OCI-LY1 (cell line): Measurements from ENCODE around the gene PABPC3.

Experiments used
- H2AFZ ChIP-seq: fragments of 200-600 bp; sonication (generic), shearing (Covaris generic); 2 replicates; pipeline ENCODE4 v1.6.0; 2014; ENCODE audit warnings: antibody characterized with exemption, mild to moderate bottlenecking, low read length
- H3F3A ChIP-seq: fragments of 200-600 bp; sonication (generic), shearing (Covaris generic); 2 replicates; pipeline ENCODE4 v1.6.0; 2014; ENCODE audit warnings: mild to moderate bottlenecking, antibody characterized with exemption, low read length, moderate library complexity; ENCODE audit not compliant: insufficient read depth
- H3K27ac ChIP-seq: fragments of 200-600 bp; sonication (generic); 2 replicates; pipeline ENCODE4 v1.5.1; 2014; ENCODE audit warnings: low read length, mixed run types, mild to moderate bottlenecking, low read depth; ENCODE audit not compliant: poor library complexity, severe bottlenecking
- H3K27me3 ChIP-seq: fragments of 200-600 bp; sonication (generic); 2 replicates; pipeline ENCODE4 v1.6.0; 2014; ENCODE audit warnings: antibody characterized with exemption, mild to moderate bottlenecking, low read length, moderate library complexity; ENCODE audit not compliant: insufficient read depth
- H3K36me3 ChIP-seq: fragments of 200-600 bp; sonication (generic); 2 replicates; pipeline ENCODE4 v1.6.1; 2014; ENCODE audit warnings: mild to moderate bottlenecking, antibody characterized with exemption, low read length, moderate library complexity, mixed read lengths; ENCODE audit not compliant: insufficient read depth
- H3K4me1 ChIP-seq: fragments of 200-600 bp; sonication (generic); 2 replicates; pipeline ENCODE4 v1.5.1; 2014; ENCODE audit warnings: mild to moderate bottlenecking, low read length, moderate library complexity; ENCODE audit not compliant: insufficient read depth, severe bottlenecking
- H3K4me2 ChIP-seq: fragments of 200-600 bp; sonication (generic), shearing (Covaris generic); 2 replicates; pipeline ENCODE4 v1.6.1; 2014; ENCODE audit warnings: low read length
- H3K4me3 ChIP-seq: fragments of 200-600 bp; sonication (generic); 2 replicates; pipeline ENCODE4 v1.5.1; 2014; ENCODE audit warnings: low read length, low read depth, mild to moderate bottlenecking, mixed read lengths; ENCODE audit not compliant: poor library complexity, severe bottlenecking
- H3K79me2 ChIP-seq: fragments of 200-600 bp; shearing (Covaris generic); 2 replicates; pipeline ENCODE4 v1.6.1; 2016; ENCODE audit warnings: mixed run types, low read length, mixed read lengths; ENCODE audit not compliant: insufficient read depth
- H3K9ac ChIP-seq: fragments of 200-600 bp; sonication (generic), shearing (Covaris generic); 2 replicates; pipeline ENCODE4 v1.6.1; 2014; ENCODE audit warnings: mild to moderate bottlenecking, low read length, mixed read lengths
- H3K9me2 ChIP-seq: fragments of 200-600 bp; sonication (generic), shearing (Covaris generic); 2 replicates; pipeline ENCODE4 v1.6.1; 2014; ENCODE audit warnings: low read depth, mild to moderate bottlenecking, low read length, mixed read lengths
- H3K9me3 ChIP-seq: fragments of 200-600 bp; shearing (Covaris generic); 2 replicates; pipeline ENCODE4 v1.6.1; 2014; ENCODE audit warnings: low read length, mixed read lengths
- H4K20me1 ChIP-seq: fragments of 200-600 bp; sonication (generic), shearing (Covaris generic); 2 replicates; pipeline ENCODE4 v1.6.0; 2016; ENCODE audit warnings: mild to moderate bottlenecking, low read length; ENCODE audit not compliant: insufficient read depth
- EZH2 ChIP-seq: fragments of 200-600 bp; sonication (generic), shearing (Covaris generic); IDR thresholded peaks from 2 replicates; pipeline ENCODE4 v1.8.0; 2017; ENCODE audit warnings: borderline replicate concordance, mixed run types, mild to moderate bottlenecking, antibody characterized with exemption, low read length, moderate library complexity, mixed read lengths
- TF ChIP-seq, protein P1 (sequence below): fragments of 200-600 bp; sonication (generic), shearing (Covaris generic); IDR thresholded peaks from 2 replicates; pipeline ENCODE4 v1.5.1; 2017; ENCODE audit warnings: mild to moderate bottlenecking, antibody characterized with exemption, low read length, moderate library complexity, mixed read lengths

The PABPC3 gene

GRCh38 chr13:25112695-25113255 is 16.8 kb downstream of the PABPC3 start:
- Histone ChIP-seq H3K9ac (no peak overlapping the region), H3K4me3 (no peak overlapping the region), H3K79me2 (no peaks in the 10 kb centered on the region), H2AFZ (no peak overlapping the region), H3K9me3 (no peaks in the 10 kb centered on the region), H3K4me1 (no peaks in the 10 kb centered on the region), H3K27me3 (no peaks in the 10 kb centered on the region), H4K20me1 (no peaks in the 10 kb centered on the region), H3K36me3 (no peaks in the 10 kb centered on the region), H3K9me2 (no peaks in the 10 kb centered on the region), H3K27ac (no peak overlapping the region), H3K4me2 (no peak overlapping the region), H3F3A (no peaks in the 10 kb centered on the region)
- no peak for TF ChIP-seq EZH2
- TF ChIP-seq, protein P1, sequence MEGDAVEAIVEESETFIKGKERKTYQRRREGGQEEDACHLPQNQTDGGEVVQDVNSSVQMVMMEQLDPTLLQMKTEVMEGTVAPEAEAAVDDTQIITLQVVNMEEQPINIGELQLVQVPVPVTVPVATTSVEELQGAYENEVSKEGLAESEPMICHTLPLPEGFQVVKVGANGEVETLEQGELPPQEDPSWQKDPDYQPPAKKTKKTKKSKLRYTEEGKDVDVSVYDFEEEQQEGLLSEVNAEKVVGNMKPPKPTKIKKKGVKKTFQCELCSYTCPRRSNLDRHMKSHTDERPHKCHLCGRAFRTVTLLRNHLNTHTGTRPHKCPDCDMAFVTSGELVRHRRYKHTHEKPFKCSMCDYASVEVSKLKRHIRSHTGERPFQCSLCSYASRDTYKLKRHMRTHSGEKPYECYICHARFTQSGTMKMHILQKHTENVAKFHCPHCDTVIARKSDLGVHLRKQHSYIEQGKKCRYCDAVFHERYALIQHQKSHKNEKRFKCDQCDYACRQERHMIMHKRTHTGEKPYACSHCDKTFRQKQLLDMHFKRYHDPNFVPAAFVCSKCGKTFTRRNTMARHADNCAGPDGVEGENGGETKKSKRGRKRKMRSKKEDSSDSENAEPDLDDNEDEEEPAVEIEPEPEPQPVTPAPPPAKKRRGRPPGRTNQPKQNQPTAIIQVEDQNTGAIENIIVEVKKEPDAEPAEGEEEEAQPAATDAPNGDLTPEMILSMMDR, result no peak

DNA sequence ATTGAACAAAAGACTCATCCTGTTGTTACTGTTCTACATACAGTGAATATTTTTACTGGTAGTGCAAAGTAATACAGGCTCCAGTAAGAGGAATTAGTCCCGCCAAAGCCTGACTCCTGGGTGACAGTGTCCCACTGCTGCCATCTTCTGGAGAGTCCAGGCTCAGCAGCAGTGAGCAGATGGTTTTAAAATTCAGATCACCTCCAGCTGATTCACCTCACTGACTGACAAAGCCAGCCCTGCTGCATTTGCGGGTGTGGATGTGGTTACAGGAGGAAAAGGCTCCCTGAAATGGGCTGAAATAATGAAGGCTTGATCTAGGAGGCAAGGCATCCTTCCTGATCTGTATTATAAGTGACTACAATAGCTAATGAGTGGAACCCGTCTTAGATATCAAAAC is 18.3 kb downstream of the PABPC3 start:
- H3F3A ChIP-seq, result no peaks in the 10 kb centered on the region
- H3K4me1 ChIP-seq, result no peaks in the 10 kb centered on the region
- H3K4me2 ChIP-seq, result no peak overlapping the region
- no peaks in the 10 kb centered on the region for H3K9me2 ChIP-seq
- H3K9ac ChIP-seq, result no peak overlapping the region
- no peaks in the 10 kb centered on the region for H3K36me3 ChIP-seq
- no peak overlapping the region for H2AFZ ChIP-seq
- no peaks in the 10 kb centered on the region for H3K9me3 ChIP-seq
- H3K27ac ChIP-seq, result no peak overlapping the region
- no peak overlapping the region for H3K4me3 ChIP-seq
- H4K20me1 ChIP-seq, result no peaks in the 10 kb centered on the region
- no peak for TF ChIP-seq EZH2
- TF ChIP-seq, protein P1, result peak; percentile 86
- H3K79me2 ChIP-seq, result no peaks in the 10 kb centered on the region
- H3K27me3 ChIP-seq, result no peaks in the 10 kb centered on the region

- H3K27ac ChIP-seq, result no peak overlapping the region
- no peaks in the 10 kb centered on the region for H3F3A ChIP-seq
- H3K79me2 ChIP-seq, result no peaks in the 10 kb centered on the region
- H3K4me1 ChIP-seq, result no peaks in the 10 kb centered on the region
- H3K9me3 ChIP-seq, result no peaks in the 10 kb centered on the region
- TF ChIP-seq EZH2, result no peak
- TF ChIP-seq, protein P1, result no peak
- no peak overlapping the region for H3K4me3 ChIP-seq
- H3K4me2 ChIP-seq, result no peak overlapping the region
- H2AFZ ChIP-seq, result no peak overlapping the region
- H3K9me2 ChIP-seq, result no peaks in the 10 kb centered on the region
- H3K36me3 ChIP-seq, result no peaks in the 10 kb centered on the region
- H4K20me1 ChIP-seq, result no peaks in the 10 kb centered on the region
- no peaks in the 10 kb centered on the region for H3K27me3 ChIP-seq
- no peak overlapping the region for H3K9ac ChIP-seq
Measured at GRCh38 chr13:25116044-25116443, 20.1 kb downstream of the PABPC3 start.
